K562 (cell line): ENCODE data around the gene HOXB6. TPM values are rescaled to one million over a fixed set of nuclear protein-coding genes. Genes with fewer than 3 reads are reported as not detected.

Experiments
- AFF1 ChIP-seq, 2 experiments: fragments of 450-650 bp; IDR thresholded peaks; 2 replicates each; pipeline ENCODE4 v1.6.1; 2018; ENCODE audit warnings: mild to moderate bottlenecking in 2 of 2, low read depth in 1 of 2; ENCODE audit not compliant: partially characterized antibody in 2 of 2
- BCOR ChIP-seq: fragments of 450-650 bp; IDR thresholded peaks from 2 replicates; pipeline ENCODE4 v1.6.1; 2016
- BRCA1 ChIP-seq, 2 experiments: fragments of 450-650 bp in 1 of 2; sonication (generic) in 1 of 2; formaldehyde crosslinking in 1 of 2; IDR thresholded peaks; 2 replicates each; pipeline versions ENCODE4 v1.5.0 to v1.6.1; 2017 to 2020; ENCODE audit warnings: mild to moderate bottlenecking in 1 of 2, missing genetic modification reagents in 1 of 2
- CEBPB ChIP-seq: fragments of 450-650 bp; IDR thresholded peaks from 2 replicates; pipeline ENCODE4 v1.6.1; 2016; ENCODE audit warnings: missing genetic modification characterization, missing compliant biosample characterization
- CREM ChIP-seq: IDR thresholded peaks from 2 replicates; pipeline ENCODE4 v1.6.1; 2014; ENCODE audit warnings: antibody characterized with exemption, low read depth
- CTBP1 ChIP-seq: fragments of 450-650 bp; IDR thresholded peaks from 2 replicates; pipeline ENCODE4 v1.6.1; 2016; ENCODE audit warnings: borderline replicate concordance
- FUS ChIP-seq: fragments of 200-400 bp; formaldehyde crosslinking; optimal IDR thresholded peaks from 2 replicates; pipeline ENCODE3; 2017; ENCODE audit warnings: low read depth, low read length
- HES1 ChIP-seq: fragments of 450-650 bp; IDR thresholded peaks from 2 replicates; pipeline ENCODE4 v1.6.1; 2016; ENCODE audit warnings: low read depth, mild to moderate bottlenecking, moderate library complexity
- HNRNPH1 ChIP-seq: fragments of 200-400 bp; formaldehyde crosslinking; optimal IDR thresholded peaks from 2 replicates; pipeline ENCODE3; 2017; ENCODE audit warnings: low read depth, mild to moderate bottlenecking, low read length, moderate library complexity
- MAFG ChIP-seq: fragments of 450-650 bp; conservative IDR thresholded peaks from 2 replicates; pipeline ENCODE4 v1.6.1; 2016; ENCODE audit warnings: missing genetic modification characterization, missing compliant biosample characterization
- MLLT1 ChIP-seq, 2 experiments: fragments of 450-650 bp; IDR thresholded peaks; 2 replicates each; pipeline ENCODE4 v1.6.1; 2016
- NCOR1 ChIP-seq: fragments of 450-650 bp; IDR thresholded peaks from 2 replicates; pipeline ENCODE4 v1.6.1; 2016; ENCODE audit warnings: mild to moderate bottlenecking, moderate library complexity
- POLR2G ChIP-seq: fragments of 200-400 bp; formaldehyde crosslinking; IDR thresholded peaks from 2 replicates; pipeline ENCODE4 v1.6.1; 2017; ENCODE audit warnings: low read depth, mild to moderate bottlenecking, antibody characterized with exemption, low read length, moderate library complexity
- RNF2 ChIP-seq: sonication (generic); IDR thresholded peaks from 2 replicates; pipeline ENCODE4 v1.6.1; 2016
- polyA plus RNA-seq, 8 experiments: library from polyadenylated mRNA; depleted of rRNA in 4 of 8; stranded (reverse) in 5 of 8; unstranded in 3 of 8; fragments of >200 nt; fragmentation: Nextera tagmentation in 2 of 8; fragmentation: Illumina TruSeq in 1 of 8; extraction: Ambion mirVana in 2 of 8; extraction: Trizol in 1 of 8; gene quantifications; 2 replicates each; pipeline versions ENCODE4 v1.2.1 to v1.2.3, GENCODE V29; 2011 to 2014; ENCODE audit warnings: inconsistent platforms in 1 of 8, missing spikeins in 1 of 8
- total RNA-seq, 7 experiments: library from RNA; depleted of rRNA in 6 of 7; stranded (reverse); fragments of >200 nt in 6 of 7; fragmentation: Illumina TruSeq in 2 of 7; extraction: Trizol in 2 of 7; gene quantifications; 2 replicates each; pipeline versions ENCODE4 v1.2.1 to v1.2.3, GENCODE V29; 2011 to 2021; ENCODE audit warnings: low replicate concordance in 1 of 7
- TF ChIP-seq, protein P1 (sequence below): fragments of 450-650 bp; IDR thresholded peaks from 2 replicates; pipeline ENCODE4 v1.6.1; 2017; ENCODE audit warnings: antibody characterized with exemption, mild to moderate bottlenecking
- TF ChIP-seq, protein P2 (sequence below): sonication (generic); formaldehyde crosslinking; IDR thresholded peaks from 2 replicates; pipeline ENCODE4 v1.8.1; 2023; ENCODE audit warnings: mild to moderate bottlenecking, missing genetic modification reagents

HOXB6 gene
- total and polyA plus RNA-seq, 9 of the 15 experiments (the other 6 are each of a cell fraction or from before 2014, with no cell fraction given): 1.2 to 14.8 (median 4.9) TPM

- TF ChIP-seq HNRNPH1 (no peak), CREM (peak; percentile 70), HES1 (peak; percentile 74), NCOR1 (peak; percentile 81), POLR2G (peak; percentile 56), AFF1 (IDR thresholded peaks at IDR 0.05; ENCODE audit: low read depth in 1 of 2, partially characterized antibody in 2 of 2) (peak; percentile 61 to 70), FUS (no peak), CTBP1 (peak; percentile 98), RNF2 (peak; percentile 64), CEBPB (tag) (peak; percentile 33; the same call in 1 of the 2 replicates), MAFG (tag) (peak; percentile 88), BCOR (peak; percentile 50; the same call in 1 of the 2 replicates), BRCA1 (IDR thresholded peaks at IDR 0.05) (no peak), BRCA1 (CRISPR knock-in tag; IDR thresholded peaks at IDR 0.05) (no peak), MLLT1 (IDR thresholded peaks at IDR 0.05) (peak; percentile 85 to 91)
- TF ChIP-seq, protein P1, sequence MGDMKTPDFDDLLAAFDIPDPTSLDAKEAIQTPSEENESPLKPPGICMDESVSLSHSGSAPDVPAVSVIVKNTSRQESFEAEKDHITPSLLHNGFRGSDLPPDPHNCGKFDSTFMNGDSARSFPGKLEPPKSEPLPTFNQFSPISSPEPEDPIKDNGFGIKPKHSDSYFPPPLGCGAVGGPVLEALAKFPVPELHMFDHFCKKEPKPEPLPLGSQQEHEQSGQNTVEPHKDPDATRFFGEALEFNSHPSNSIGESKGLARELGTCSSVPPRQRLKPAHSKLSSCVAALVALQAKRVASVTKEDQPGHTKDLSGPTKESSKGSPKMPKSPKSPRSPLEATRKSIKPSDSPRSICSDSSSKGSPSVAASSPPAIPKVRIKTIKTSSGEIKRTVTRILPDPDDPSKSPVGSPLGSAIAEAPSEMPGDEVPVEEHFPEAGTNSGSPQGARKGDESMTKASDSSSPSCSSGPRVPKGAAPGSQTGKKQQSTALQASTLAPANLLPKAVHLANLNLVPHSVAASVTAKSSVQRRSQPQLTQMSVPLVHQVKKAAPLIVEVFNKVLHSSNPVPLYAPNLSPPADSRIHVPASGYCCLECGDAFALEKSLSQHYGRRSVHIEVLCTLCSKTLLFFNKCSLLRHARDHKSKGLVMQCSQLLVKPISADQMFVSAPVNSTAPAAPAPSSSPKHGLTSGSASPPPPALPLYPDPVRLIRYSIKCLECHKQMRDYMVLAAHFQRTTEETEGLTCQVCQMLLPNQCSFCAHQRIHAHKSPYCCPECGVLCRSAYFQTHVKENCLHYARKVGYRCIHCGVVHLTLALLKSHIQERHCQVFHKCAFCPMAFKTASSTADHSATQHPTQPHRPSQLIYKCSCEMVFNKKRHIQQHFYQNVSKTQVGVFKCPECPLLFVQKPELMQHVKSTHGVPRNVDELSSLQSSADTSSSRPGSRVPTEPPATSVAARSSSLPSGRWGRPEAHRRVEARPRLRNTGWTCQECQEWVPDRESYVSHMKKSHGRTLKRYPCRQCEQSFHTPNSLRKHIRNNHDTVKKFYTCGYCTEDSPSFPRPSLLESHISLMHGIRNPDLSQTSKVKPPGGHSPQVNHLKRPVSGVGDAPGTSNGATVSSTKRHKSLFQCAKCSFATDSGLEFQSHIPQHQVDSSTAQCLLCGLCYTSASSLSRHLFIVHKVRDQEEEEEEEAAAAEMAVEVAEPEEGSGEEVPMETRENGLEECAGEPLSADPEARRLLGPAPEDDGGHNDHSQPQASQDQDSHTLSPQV: peak; percentile 94
- TF ChIP-seq, protein P2, sequence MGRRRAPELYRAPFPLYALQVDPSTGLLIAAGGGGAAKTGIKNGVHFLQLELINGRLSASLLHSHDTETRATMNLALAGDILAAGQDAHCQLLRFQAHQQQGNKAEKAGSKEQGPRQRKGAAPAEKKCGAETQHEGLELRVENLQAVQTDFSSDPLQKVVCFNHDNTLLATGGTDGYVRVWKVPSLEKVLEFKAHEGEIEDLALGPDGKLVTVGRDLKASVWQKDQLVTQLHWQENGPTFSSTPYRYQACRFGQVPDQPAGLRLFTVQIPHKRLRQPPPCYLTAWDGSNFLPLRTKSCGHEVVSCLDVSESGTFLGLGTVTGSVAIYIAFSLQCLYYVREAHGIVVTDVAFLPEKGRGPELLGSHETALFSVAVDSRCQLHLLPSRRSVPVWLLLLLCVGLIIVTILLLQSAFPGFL (CRISPR knock-in tag): no peak
These were observed 26.3 kb upstream of the HOXB6 start (continued) for GRCh38 chr17:48630925-48631692.
